ENCODE measurements around the gene STRA6.

The STRA6 gene

DNA sequence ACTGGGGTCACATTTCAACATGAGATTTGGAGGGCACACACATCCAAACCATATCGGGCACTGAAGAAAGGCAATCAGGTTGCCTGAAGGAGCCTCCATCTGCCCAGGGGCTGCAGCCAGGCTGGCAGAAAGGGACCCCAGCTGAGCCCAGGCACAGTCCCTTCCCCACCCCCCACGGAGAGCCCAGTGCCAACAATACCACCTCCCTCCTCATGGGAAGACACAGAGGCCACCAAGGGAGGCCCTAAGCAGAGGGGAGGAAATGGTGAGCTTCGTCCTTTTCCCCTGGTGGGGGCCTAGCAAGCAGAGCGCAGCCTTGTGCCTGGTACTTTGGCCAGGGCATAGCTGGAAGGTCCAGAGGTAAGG, 3.0 kb upstream of the STRA6 start:
- DNase-seq, result no peak

DNA sequence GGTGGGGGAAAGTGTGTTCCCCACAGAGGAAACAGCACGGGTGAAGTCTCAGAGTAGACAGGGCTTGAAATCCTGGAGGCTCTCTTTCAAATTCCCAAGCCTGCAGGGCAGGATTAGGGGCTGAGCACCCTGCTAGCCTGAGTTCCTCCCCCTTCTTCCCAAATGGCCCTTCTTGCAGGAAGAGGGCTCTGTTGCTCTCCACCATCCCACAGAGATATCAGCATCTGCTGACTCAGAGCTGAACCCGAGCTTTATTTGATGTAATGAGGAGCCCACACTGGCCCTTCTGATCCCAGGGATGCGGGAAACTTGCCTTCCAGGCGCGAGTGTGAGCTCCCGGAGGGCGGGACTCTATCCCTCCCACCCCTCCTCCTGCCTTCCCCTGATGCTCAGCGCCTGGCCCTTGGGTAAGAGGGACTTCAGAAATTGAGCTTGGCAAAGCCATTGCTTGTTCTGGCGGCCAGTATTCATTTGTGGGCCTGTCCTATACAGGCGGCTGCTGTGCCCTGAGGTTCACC, 1.4 kb upstream of the STRA6 start:
- DNase-seq, result no peak

DNA sequence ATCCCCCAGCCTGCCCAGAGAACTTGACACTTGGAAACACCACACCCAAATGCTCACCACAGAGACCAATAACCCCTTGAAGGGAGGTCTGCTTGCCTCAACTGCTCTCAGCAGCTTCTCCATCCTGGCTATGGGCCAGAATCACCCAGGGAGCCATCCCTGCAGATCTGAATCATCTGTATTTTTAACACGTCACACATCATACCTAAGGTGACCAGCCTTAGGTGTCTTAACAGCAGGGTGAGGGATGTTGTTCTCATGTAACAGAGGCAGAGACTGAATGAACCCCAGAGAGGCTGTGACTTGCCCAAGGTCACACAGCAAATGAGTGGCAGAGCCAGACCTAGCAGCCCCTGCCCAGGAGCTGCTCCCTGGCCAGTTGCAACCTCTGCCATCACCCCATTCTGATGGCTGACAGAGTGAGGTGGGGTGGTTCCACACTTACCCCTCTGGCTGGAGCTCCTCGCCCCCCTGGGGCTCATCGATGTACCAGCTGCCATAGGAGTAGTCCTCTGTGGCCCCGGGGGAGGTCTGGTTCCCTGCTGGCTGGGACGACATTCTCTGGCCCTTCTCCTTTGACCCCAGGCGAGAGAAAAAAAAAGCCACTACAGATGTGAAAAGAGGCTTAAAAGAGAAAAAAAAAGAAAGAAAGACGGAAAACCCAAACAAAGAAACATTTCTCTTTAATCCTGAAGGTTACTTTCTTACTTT, 722 bp downstream of the STRA6 start:
- DNase-seq, result no peak

DNA sequence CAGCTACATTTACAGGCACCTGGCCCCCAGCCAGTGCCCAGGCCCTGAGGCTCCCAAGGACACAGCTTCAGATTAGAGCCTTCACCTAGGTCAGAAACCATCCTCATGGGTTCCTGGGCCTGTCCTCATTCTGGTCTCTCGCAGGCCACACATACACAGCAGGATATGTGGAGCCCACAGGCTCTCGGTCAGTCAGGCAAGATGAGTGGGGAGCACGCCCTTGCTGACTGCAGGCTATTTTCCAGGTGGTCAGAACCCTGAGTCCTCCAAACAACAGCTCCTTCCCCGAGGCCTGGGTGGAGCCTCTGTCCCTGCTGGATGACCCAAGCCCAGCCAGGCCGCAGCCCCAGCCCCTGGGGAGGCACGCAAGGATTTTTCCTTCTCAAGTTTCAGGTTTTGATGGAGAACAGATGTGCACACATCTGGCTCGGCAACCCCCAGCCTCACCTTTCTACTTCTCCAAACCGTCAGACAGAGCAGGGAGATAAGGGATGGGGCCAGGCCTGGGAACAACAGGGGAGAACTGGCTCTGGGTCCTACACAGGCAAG, 1.6 kb downstream of the STRA6 start:
- DNase-seq, result no peak

DNA sequence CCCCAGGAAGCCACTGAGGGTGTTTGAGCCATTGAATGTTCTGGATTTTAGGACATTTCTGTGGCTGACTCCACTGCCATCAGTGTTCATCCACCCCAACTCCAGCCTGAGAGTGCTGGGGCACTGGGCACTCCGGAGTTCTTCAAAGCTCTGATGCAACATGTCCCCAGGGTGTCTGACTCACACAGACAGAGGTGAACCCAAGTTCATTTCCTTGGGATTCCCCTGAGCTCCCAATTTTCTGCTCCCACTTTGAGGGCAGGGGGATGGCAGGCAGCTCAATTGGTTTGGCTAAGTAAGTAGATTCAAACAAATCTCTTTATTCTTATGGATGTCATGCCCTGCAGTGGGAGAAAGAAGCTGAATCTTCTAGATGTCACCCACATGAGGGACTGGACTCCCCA, 2.2 kb downstream of the STRA6 start:
- DNase-seq, result no peak

DNA sequence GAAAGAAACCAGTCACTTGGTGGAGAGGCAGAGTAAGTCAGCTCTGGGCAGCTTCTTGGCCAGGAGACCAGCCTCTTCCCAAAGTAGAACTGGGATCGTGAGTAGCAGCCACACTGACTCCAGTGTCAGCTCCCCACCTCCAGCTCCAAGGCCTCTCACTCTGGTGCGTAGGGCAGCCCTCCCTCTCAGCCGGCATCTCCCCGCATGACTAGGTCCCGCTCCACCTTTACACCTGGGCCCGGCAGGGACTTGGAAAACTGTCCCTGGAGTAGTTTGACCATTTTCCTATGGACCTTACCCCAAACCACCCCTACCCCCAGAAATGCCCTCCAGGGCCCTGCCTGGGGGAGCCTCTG, 3.3 kb downstream of the STRA6 start:
- no peak for DNase-seq

DNA sequence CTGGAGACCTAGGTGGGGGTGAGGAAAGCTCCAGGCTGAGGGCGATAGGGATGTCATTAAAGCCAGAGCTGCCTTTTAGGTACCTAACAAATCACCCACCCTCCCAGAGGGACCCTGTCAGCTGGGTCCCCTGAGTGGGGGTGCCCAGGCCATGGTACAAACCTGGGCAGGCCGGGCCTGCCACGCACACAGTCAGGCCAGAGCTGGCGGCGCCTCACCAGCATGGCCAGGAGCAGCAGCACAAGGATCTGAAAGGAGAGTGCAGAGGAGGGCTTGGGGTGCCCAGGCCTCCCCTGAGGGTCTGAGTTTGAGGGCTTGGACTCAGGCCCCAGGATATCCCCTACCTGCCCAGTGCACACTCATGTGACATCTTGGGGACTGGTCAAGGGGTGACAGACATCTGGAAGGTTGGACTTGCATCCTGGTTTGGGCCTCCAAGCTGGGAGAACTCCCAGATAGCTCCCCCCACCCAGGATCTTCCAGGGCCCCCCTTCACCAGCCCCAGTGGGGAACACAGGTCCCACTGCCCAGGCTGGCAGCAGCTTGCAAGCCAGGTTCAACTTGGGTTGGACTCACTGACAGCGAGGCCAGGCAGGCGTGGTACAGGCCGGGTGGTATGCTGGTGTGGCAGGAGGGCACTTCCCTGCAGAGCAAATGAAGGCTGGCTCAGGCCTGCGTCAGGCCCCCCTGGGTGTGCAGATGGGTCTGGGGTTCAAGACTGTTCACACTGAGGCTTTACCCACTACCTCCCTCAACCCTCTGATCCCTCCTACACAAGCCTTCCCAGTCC, 5.2 kb downstream of the STRA6 start:
- no peak for DNase-seq

DNA sequence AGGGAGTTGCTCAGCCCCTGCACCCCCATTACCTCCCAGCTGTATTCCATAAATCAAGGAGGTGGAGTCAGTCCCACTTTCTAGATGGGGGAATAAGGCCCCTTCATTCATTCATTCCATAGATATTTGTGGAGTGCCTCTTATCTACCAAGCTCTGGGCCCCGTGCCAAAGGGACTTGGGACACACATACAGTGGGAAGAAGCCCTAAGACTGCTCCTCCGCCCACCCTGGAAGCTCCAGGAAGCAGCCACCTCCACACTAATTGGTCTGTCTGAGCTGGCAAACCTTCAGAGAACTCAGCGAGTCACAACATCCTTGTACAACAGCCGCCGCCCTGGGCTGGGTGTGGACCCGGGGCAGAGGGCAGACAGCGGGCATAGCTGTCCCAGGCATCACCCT, 6.4 kb downstream of the STRA6 start:
- DNase-seq, result no peak

DNA sequence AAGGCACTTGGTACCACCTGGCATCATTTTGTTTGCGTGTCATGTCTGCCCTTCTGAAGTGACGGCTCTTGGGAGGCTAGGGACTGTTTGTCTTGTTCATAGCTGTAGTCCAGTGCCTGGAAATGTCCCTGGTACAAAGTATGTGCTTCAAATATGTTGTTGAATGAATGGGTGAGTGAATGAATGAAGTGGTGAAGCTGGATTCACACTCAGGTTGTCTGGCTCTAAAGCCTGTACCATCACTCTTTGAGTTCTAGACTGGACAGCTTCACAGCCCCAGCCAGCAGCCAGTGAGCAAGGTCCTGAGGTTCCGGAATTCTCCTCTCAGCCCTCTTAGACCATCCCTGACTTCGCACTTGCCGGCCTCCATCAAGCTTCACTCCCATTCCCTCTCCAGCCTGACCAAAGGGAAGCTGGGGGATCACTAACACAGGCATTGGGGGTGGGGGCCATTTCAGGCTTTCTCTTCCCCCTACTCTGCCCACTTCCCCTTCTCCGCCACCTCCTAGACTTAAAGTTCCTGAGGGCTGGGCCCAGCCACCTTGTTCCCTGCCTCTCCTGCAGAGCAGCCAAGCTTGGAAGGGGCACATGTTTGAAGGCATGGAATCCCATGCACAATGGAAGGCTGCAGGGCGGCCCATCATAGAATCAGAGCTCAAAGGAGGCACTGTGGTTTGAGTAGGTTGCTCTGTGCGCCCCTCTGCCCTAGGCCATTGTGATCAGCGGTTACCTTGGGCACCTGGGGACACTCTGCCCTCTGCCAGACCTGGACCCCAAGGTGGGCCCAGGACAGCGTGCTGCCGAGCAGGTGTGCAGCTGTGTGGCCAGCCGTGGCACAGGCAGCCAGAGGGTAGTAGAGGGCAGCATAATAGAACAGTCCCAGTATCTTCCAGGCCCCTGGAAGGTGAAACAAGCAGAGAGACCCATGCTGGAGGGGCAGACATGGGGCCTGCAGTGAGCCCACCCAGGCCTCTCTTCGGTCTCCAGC, 7.7 kb downstream of the STRA6 start:
- DNase-seq, result no peak

DNA sequence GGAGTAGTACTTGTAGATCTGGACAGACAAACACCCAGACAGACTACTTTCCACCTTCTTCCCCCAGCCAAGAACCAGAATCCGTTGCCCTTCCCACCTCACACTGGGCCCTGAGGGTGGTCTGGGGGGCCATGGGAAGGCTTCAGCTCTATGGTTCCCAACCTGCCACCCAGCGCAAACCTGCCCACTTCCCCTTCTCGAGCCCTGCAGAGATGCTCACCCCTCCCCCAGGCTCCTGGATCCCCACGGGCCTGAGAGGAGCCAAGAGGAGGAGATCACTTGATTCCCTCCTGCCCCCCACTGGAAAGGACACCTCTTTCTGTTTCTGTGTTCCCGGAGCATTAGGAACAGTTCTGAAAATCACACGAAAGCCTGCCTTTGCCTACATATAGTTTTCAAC, 8.7 kb downstream of the STRA6 start:
- no peak for DNase-seq

DNA sequence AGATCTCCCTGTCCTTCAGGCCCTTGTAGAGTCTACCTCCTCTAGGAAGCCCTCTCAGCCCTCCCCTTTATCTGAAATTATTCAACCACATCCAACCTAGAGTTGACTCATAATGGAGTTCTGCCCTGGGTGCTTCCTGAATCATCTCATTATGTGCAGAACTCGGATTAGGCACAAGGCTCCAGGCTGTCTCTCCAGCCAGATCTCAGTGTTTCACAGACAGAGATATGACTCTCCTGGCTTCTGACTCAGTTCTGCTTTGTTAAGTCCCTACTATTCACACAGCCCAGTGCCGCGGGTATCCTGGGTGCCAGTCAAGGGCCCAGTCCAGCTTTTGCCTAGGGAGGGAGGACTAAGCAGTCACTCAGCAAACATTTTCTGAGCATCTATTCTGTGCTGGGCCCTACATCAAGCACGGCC, 9.3 kb downstream of the STRA6 start:
- DNase-seq, result no peak

DNA sequence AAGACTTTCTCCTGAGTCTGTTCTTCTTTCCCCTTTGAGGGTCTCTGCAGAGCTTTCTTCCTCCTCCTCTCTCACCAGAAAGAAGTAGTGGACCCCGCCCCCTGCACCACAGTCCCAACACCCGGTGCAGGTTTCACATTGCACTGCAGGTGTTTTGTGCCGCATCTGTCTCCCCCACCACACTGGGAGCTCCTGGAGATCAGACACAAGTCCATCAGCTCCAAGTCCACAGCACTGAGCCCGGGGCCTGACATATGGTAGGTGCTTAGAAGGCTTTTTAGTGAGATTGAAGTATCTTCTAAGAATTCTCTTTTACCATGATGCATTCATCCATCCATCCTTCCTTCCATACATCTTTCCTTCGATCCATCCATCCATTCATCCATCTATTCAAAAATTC, 9.8 kb downstream of the STRA6 start:
- DNase-seq, result no peak

DNA sequence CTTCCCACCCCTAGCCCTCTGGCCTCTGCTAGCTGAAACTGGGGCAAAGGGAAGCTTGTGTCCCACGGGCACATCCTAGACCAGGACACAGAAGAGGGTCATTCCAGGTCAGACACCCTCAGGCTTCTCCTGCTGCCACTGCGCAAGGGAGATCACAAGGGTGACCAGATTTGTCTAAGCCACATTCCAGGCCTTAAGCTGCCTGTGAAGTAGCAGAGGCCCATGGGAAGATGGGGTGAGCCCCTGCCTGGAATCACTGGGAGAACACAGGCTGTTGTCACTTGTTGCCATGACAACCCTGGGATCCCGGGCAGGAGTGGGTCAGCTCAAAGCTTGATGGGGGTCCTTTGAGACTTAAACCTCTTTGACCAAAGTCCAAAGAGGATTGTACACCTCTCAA, 10.8 kb downstream of the STRA6 start:
- DNase-seq, result no peak

DNA sequence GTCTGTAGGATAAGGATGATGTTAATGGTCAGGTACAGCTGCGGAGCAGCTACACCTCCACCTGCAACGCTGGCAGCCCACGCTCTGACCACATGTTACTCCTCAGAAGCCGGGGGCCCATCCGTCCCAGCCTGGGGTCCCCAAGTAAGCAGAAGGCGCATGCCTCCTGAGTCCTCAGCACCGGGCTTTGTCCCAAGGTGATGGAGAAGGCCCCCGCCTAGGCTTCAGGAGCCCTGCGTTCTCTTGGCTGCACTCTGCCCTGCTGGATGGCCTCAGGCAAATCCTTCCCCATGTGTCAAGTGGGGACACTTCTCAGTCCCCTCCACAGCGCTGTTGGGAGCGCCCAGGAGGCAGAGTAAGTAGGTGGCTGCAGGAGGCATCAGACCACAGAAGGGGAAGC, 14.4 kb downstream of the STRA6 start:
- DNase-seq, result no peak

DNA sequence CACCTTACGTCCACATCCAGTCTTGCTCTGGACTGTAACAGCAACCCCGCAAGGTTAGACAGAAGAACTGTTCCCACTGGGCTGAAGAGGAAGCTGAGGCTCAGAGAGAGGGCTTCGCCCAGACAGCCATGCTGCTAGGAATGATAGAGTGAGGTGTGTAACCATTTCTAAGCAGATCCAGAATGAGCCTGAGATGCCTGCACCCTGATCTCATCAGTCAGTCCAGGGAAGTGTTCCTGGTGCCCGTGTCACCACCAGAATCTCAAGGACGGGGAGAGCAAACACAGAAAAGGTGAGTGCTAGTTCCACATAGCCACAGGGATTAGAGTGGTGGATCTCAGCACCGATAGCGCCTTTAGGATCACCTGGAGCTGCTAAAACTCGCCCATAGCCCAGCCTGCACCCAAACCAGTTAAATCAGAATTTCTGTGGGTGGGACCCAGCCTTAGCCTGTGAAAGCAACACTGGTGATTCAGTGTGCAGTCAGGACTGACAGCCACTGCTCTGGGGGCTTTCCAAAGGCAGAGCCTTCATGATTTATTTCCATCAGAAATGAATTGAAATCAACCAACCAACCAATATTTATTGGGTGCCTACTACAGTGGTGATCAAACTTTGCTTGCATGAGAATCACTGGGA, 16.8 kb downstream of the STRA6 start:
- DNase-seq, result no peak

DNA sequence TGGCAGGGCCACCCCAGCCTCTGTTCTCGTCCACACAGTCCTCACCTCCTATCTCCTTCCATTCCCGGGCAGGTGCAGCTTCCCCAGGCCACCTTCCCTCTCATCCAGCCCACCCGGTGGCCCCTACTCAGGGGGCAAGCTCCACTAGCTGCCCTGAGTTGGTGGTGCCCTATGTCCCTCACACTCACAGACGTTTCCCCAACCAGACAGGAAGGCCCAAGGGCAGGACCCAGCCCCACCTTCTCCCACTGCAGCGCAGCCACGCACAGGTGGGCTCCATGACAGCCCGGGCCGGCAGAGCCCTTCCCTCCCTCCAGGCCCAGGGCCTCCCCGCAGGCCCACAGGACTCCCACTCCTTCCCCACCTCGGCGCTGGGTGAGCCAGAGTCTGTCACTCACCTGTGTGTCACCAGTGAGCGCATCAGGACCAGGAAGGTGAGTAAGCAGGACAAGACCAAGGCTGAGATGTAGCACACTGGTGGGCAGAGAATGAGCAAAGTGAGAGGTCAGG, 17.9 kb downstream of the STRA6 start:
- DNase-seq, result no peak

DNA sequence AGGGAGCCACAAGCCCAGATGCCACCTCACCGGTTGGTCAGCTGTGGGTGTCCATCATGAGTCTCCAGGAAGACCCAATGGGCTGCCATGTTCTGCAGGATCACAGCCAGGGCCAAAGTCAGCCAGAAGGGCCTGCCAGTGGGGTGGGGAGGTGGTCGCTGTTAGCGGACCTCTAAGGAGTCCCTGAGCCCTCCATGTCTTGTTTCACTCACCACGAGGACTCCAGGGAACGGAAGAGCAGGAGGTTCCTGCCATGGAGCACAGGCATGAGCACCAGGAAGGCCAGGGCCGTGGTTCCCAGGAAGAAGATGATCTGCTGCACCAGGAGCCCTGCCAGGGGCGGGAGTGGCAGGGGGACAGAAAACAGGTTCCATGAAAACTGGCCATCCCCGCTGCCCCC, 20.5 kb downstream of the STRA6 start:
- DNase-seq, result no peak

DNA sequence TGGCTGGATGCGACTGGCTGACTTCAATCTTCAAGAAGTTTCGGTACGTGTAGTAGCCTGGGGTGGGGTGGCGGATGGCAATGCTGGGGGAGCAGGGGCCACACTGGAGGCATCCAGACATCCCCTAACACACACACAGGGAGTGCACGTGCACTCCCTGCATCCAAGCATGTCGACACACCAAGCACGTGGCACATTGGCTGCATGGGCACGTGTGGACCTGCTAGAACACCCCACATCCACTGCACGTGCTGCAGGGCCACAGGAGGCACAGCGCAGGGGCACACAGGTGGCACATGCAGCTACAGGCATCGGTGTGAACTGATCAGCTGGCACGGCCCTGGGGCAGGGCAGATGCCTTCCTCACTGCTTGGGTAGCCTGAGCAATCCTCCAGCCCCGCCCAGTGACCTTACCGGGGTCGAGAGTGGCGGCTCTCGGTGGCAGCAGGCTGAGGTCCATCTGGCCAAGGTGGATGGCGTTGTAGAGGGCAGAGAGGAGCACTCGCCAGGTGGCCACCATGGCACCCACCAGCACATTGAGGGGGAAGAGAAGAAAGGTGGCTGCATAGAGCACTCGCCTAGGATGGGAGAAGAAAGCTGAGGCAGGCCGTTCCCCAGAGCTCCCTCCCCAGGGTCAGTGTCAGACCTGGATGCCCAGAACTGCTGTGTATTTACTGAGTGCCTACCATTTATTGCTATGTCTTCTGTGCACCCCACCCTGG, 21.5 kb downstream of the STRA6 start:
- no peak for DNase-seq

DNA sequence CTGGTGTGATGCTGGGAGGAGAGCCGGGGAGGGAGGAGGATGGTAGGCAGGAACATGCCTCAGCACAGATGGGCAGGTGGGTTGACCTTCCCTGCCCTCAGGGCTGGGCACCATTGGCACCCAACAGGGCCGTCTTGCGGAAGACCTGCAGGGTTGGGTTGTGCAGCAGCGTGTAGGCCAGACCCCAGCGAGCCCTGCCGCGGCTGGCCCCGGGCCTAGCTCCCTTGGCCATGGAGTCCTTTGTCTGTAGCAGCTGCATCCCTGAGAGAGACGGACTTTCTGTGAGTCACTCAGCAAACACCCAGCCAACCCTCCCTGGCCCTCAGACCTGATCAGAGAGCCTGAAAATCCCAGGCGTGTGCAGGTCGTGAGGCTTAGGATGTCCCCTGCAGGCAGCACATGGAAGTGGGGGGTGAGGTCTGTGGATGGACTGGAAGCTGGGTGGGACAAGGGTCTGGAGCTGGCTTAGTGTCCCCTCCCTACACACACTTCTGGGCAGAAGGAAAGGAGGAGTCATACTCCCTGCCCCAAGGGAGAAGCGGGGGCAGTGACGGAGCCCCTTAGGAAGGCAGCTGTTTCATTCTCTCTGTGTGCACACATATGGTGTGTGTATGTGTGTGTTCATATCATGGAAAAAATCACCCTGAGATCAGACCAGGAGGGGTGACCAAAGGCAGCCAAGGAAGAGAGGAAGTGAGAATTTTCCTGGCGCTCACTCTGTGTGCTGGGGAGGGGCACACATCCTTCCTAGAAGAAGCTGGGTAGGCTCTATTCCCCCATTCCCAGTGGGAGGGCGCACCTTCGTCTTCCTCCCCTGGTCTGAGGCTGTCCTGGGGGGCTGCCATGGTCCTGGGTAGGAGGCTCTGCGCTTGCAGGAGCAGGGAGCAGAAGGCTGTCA, 22.4 kb downstream of the STRA6 start:
- no peak for DNase-seq

DNA sequence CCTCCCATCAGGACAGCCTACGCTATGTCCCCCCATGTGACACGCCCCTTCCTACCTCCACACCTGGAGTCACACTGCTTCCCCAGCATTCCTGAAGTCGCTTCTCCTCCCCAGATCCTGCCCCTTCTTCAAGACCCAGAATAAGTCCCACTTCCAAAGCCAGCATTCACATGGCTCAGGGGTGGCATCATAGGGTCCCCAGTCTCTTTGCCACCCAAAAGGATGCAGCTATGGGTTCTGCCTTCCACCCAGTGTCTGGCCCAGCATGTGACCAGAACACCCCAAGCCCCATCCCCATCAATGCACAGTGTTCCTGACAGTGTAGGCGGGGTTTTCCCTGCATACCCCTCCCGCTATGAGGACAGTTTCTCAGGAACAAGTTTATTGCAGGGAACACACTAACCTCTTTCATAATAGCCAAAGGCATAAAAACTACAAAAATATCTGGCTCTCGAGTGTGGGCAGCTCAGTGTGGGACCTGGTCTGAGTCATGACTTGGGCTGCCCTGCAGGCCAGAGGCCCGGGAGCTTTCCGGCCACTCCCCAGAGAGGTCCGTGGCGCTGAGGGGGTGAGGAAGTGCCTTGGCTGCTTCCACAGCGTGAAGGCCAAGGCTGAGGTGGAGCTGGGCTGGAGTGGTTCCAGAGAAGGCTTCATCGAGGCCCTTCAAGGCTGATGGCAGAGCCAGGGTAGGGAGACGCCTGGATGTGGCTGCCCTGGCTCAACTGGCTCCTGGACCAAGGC, 23.3 kb downstream of the STRA6 start:
- DNase-seq, result no peak

All from CD4-positive, alpha-beta T cell treated with Interleukin-4 for 1 hour (primary cell).